GM12873 (cell line): ENCODE results near the gene PDPN.

Experiments used
- TF ChIP-seq, protein P1 (sequence below): IDR thresholded peaks from 2 replicates; pipeline ENCODE4 v1.5.1; 2012; ENCODE audit warnings: low read depth, mild to moderate bottlenecking, moderate library complexity, low read length, control low read depth; ENCODE audit not compliant: insufficient read depth; ENCODE audit errors: missing control alignments

Gene PDPN

DNA sequence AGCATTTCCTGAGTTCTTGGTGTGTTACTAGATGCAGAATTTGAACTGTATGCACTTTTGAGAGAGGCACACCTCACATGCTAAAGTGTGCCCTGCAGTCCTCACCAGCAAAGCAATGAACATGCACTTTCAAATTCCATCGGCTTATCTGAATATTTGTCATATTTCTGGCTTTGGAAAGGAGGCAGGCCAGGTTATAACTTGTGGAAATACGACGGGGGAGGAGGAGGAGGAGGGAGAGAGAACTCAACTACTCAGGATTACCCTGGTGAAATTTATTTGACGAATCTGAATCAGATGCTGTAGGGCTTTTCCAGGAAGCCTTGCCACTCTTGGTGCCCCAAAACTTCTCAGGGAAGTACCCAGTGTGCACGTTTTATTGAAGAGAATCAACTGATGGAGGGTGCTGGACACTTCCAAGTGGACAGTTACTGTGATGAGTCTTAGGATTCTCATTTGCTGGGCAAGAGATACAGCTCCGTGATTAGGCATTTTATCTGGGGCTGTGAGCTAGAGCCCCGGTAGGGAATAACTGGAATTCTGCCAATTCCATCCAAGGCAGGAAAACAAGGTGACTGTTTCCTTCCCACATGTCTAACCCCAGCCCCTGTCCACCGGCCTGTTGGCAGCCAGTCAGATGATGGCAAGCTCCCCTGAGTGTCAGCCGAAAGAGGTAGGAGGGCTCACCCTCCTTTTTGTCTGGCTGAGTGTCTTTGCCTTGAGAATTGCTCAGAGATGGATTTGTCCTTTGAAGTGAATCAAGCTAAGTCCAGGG lies 3.8 kb downstream of the PDPN start:
- TF ChIP-seq, protein P1, sequence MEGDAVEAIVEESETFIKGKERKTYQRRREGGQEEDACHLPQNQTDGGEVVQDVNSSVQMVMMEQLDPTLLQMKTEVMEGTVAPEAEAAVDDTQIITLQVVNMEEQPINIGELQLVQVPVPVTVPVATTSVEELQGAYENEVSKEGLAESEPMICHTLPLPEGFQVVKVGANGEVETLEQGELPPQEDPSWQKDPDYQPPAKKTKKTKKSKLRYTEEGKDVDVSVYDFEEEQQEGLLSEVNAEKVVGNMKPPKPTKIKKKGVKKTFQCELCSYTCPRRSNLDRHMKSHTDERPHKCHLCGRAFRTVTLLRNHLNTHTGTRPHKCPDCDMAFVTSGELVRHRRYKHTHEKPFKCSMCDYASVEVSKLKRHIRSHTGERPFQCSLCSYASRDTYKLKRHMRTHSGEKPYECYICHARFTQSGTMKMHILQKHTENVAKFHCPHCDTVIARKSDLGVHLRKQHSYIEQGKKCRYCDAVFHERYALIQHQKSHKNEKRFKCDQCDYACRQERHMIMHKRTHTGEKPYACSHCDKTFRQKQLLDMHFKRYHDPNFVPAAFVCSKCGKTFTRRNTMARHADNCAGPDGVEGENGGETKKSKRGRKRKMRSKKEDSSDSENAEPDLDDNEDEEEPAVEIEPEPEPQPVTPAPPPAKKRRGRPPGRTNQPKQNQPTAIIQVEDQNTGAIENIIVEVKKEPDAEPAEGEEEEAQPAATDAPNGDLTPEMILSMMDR = no peak

DNA sequence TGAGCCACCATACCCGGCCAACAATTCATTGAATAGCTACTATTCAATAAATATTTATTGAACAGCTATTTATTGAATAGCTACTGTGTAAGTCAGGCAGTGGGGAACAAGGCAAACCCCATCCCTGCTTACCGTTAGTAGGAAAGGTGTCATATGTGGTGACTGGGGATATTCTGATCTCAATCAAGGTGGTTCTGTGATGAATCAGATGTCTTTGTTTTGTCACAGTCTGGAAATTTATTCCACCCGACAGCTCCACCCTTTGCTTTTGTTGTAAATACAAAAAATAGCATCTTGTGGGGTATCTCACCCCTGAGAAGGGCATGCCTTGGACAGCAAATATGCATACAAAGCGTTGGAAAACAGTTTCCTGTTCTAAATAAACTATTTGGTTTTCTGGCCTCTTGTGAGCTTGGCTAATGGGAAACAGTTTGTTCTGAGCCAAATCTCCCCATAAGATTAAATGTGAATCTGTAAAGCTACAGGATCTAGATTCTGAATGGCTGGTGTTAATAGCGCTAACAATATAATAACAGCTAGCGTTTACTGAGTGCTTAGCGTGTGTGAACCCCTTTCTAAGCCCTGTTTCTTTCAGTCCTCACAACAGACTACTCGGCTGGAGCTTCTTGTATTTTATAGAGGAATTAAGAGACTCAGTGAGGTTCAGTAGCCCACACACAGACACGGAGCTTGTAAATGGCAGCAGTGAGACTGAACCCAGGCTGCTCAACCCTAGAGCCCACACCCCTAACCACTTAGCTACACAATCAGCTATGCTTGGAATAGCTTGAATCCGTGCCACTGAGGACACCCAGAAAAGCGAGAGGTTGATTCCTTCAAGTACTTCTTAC lies 5.5 kb downstream of the PDPN start:
- TF ChIP-seq, protein P1 = no peak

DNA sequence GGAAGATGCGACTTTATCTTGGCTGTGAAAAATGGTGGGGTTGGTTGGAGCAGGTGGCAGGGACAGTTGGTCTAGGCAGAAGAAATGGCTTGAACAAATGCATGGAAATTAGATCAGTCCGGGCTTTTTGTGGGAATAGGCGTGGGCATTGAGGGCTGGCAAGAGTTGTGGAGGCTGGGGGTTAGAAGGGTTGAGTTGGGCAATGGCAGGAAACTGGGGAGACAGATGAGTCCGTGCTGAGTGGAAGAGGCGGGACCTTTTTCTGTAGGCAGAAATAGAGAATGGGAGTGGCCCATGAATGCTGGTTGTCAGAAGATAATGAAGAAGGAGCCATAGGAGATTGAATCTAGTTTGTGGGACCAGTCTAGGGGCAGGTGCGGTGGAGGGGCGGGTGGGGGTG lies 6.9 kb downstream of the PDPN start:
- TF ChIP-seq, protein P1 = no peak

DNA sequence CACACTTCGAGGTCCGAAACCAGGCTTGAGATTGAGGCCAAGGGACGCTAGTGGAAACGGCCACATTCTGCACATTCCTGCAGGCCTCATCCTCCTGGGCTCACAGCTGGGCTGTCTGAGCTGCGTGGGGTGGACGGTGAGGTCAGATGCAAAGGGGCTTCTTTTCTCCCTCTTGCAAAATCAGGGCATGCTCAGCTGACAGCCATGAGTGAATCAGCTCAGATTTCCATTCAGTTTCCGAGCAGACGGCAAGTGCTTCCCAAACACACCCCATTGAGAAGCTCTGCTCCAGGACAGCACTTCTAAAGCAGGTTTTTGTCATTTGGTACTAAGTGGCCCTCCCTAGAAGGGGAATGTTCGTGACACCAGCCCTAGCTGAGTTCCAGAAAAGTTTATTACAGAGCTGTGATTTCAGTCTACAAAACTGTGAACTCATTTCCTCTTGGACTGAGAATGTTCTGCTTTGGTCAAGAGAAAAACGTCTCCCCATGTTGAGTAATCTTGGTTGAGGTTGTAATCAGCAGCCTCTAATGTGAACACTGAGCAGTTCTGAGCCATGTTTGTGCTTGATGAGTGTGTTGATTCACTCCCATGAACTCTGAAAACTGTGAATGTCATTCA lies 10.0 kb downstream of the PDPN start:
- TF ChIP-seq, protein P1 = no peak

DNA sequence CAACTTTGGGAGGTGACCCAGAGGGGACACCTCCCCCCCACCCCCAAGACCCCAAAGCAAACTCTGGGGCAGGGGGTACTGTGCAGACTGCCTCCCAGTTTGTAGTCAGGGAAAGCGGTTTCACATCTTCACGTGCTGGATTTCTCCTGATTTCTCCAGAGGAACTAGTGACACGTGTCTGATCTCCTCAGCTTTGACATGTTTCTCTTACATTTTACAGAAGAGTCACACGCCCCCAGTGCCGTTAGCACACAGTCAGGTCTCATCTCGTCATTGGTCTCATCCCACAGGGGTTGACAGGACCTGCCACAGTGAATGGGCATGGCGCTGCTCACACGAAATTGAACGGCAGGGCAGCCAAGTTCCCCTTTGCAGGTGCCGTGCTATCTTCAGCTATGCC lies 11.8 kb downstream of the PDPN start:
- TF ChIP-seq, protein P1 = no peak

DNA sequence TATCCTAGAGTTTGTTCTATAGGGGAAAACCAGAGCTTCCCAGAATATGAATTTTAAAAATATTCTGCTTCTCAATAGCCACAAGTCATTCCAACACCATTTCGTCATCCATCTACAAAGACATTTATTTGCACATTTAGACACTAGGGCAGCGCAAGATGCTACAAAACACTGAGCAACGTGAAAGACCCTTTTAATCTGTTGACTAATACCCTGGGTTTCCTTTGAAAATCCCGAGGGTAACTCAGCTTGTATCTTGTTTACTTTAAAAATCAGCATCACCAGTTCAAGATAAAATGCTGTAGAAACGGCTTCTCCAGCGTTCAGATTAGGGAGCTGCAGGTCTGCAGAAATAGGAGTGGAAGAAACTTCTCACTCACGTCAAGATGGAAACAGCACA lies 13.5 kb downstream of the PDPN start:
- TF ChIP-seq, protein P1 = no peak

DNA sequence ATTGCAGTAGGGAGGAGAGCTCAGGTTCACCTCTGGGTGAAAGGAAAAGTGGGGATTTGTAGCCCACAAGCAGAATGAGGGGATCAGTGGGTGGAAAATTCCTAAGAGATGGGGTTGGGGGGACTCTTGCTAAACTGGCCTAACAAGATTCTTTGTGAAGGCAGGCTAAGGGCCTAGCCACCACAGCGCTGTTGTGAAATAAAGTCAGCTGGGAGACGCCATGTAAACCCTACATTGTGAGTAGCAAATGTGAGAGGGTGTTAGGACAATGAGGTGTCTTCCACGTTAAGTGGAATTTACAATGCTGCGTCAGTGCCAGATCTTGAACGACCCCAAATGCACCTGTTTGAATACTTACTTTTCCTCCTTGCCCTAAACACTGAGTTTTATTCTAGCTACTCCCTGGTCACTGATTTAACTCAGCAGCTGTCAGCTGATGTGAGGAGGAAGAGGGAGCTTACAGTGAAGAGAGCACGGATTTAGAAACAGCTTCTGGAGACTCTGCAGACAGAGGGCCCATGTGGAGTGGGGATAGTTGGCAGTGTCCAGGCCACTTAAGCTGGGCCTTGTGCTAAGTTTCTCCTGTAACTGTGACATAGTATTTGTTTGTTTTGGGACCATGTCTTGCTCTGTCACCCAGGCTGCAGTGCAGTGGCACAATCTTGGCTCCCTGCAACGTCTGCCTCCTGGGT lies 17.3 kb downstream of the PDPN start:
- TF ChIP-seq, protein P1 = no peak
